ENCODE measurements around the gene TOX2. TPM values are rescaled to one million over a fixed set of nuclear protein-coding genes. Genes with fewer than 3 reads are reported as not detected.
"Not testable (repeated sequence)": the region's sequence is repeated elsewhere in the genome, so short reads cannot be mapped to it uniquely, and the experiment has no call there.

TOX2 gene
- total RNA-seq, 3 donors from 2014 or later (not counting 1 experiment from before 2014, with no cell fraction given) = 0.93 to 1.8 (median 1.2) TPM

DNA sequence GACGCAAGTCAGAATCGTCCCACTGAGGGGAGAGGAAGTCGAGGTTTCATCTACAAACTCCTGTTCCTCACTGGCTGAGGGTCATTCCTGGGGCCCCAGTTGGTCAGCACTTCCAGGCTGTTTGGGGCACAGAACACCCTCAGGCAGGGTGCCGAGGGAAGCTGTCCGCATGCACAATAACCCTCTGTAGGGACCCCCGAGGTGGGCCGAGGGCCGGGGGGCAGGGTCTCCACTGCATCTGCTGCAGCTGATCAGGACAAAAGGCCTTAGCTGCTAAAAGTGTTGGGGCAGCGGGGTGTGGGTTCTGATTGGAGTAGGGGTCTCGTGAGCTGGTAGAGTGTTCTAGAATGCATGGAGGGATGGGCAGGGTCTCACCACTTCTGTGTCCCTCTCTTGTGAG is 125.1 kb downstream of the TOX2 start:
- no peaks in the 10 kb centered on the region for H3K9me3 Mint-ChIP-seq
- ATAC-seq (no peak), DNase-seq (no peak)
- TF ChIP-seq CTCF (IDR thresholded peaks at IDR 0.05) = no peak
- peaks cover 6 to 8% of the 10 kb centered on the region in 2 donors for H3K4me1 Mint-ChIP-seq
- no peaks in the 10 kb centered on the region for H3K36me3 Mint-ChIP-seq
- Histone ChIP-seq H3K27ac (ENCODE audit: low read length) (no peak overlapping the region), H3K4me3 (ENCODE audit: low read length) (no peak overlapping the region), H3K36me3 (ENCODE audit: control insufficient read depth, insufficient read depth, low read length) (no peaks in the 10 kb centered on the region), H3K4me1 (ENCODE audit: control insufficient read depth, insufficient read depth, low read length) (no peaks in the 10 kb centered on the region), H3K27me3 (ENCODE audit: control insufficient read depth, insufficient read depth, low read length) (peaks cover 4% of the 10 kb centered on the region), H3K9me3 (ENCODE audit: control insufficient read depth, insufficient read depth, low read length) (no peaks in the 10 kb centered on the region)
- 84% methylated on average over 10 of the region's 10 CpGs for WGBS (ENCODE audit: insufficient coverage)
- peaks cover 74 to 87% of the 10 kb centered on the region in 2 donors for H3K27me3 Mint-ChIP-seq (ENCODE audit: low read depth in 2 of 2)
- H3K27ac Mint-ChIP-seq = no peak overlapping the region
- H3K4me3 Mint-ChIP-seq = no peak overlapping the region
- intact Hi-C loops (cut with micrococcal nuclease) = no loop called here

DNA sequence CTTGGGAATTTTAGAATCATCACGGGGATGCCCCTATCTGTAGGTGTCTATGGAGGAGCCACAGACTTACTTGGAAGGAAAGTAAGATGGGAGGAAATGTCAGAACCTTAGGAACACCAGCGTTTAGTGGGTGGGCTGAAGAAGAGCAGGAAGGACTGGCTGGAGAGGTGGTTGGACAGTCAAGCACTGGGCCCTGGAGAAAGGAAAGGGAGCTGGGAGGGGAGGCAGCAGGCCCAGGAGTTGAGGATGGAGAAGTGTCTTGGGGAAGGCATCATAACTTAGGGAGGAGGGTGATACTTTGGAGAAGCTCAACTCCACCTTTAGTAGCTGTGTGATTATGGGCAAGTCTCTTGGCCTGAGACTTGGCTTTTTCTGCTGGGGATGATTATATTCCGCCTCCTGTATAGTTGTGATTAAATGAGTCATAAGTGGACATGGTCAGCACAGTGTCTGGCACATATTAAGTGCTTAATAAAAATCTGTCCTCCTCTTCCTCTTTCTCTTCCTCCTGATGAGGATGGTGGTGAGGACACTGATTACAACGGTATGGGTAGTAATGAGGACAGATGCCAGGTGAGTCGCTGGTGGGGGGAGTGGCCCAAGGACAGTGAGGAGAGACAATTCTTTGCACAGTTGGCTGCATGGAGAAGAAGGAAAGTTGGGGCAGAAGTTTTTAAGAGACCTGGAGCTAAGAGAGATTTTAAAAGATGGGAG is 125.7 kb downstream of the TOX2 start:
- no peak overlapping the region for H3K27ac ChIP-seq (ENCODE audit: low read length)
- H3K4me1 ChIP-seq (ENCODE audit: control insufficient read depth, insufficient read depth, low read length) = no peaks in the 10 kb centered on the region
- Mint-ChIP-seq H3K27ac (no peak overlapping the region), H3K4me3 (no peak overlapping the region), H3K9me3 (no peaks in the 10 kb centered on the region), H3K4me1 (peaks cover 2% of the 10 kb centered on the region in 2 donors), H3K27me3 (ENCODE audit: low read depth in 2 of 2) (peaks cover 71 to 86% of the 10 kb centered on the region in 2 donors), H3K36me3 (no peaks in the 10 kb centered on the region)
- intact Hi-C loops (cut with micrococcal nuclease) = no loop called here
- peaks cover 4% of the 10 kb centered on the region for H3K27me3 ChIP-seq (ENCODE audit: control insufficient read depth, insufficient read depth, low read length)
- DNase-seq (no peak), ATAC-seq (no peak)
- H3K36me3 ChIP-seq (ENCODE audit: control insufficient read depth, insufficient read depth, low read length) = no peaks in the 10 kb centered on the region
- H3K4me3 ChIP-seq (ENCODE audit: low read length) = no peak overlapping the region
- 88% methylated on average over 4 of the region's 5 CpGs for WGBS (ENCODE audit: insufficient coverage)
- H3K9me3 ChIP-seq (ENCODE audit: control insufficient read depth, insufficient read depth, low read length) = no peaks in the 10 kb centered on the region
- no peak for TF ChIP-seq CTCF (IDR thresholded peaks at IDR 0.05)

DNA sequence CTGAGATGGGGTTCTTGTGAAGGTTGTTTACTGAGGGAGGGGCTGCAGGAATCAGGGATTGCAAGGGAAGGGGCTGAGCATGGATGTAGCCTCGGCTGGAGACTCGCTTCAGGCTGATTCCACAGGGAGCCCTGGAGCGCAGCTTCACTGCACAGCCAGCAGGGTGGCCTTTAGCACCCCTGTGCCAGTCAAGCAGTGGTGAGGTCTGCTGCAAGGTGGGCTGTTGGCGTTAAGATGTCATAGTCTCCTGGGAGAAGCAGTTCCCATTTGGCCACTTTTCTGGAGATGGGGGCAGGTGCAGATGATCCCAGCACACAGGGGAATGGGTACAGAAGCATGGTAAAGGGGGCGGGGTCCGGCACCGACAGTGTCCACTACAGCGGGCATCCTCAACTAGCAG is 126.3 kb downstream of the TOX2 start:
- 91% methylated on average over 8 of the region's 8 CpGs for WGBS (ENCODE audit: insufficient coverage)
- DNase-seq = peak in 1 of 2 donors; percentile 7
- H3K4me1 Mint-ChIP-seq = no peaks in the 10 kb centered on the region

DNA sequence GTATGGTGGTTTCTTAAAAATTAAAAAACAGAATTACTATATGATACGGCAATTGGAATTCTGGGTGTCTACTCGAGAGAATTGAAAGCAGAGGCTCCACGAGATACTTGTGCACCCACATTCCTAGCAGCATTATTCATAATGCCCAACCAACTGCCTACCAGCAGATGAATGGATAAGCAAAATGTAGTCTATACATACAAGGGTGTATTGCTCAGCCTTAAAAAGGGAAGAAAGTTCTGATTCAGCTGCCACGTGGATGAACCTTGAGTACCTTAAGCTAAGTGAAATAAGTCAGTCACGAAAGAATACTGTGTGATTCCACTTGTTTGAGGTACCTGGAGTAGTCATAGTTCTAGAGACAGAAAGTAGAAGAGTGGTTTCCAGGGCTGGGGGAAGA is 130.1 kb downstream of the TOX2 start:
- H3K4me1 Mint-ChIP-seq = not testable (repeated sequence)

More for the DNA sequence above, 126.3 kb downstream of the TOX2 start:
- Histone ChIP-seq H3K4me3 (ENCODE audit: low read length) (no peak overlapping the region), H3K36me3 (ENCODE audit: control insufficient read depth, insufficient read depth, low read length) (no peaks in the 10 kb centered on the region), H3K27me3 (ENCODE audit: control insufficient read depth, insufficient read depth, low read length) (peaks cover 4% of the 10 kb centered on the region), H3K9me3 (ENCODE audit: control insufficient read depth, insufficient read depth, low read length) (no peaks in the 10 kb centered on the region), H3K27ac (ENCODE audit: low read length) (no peak overlapping the region), H3K4me1 (ENCODE audit: control insufficient read depth, insufficient read depth, low read length) (no peaks in the 10 kb centered on the region)
- no peaks in the 10 kb centered on the region for H3K36me3 Mint-ChIP-seq
- ATAC-seq = no peak
- H3K27me3 Mint-ChIP-seq (ENCODE audit: low read depth in 2 of 2) = peaks cover 66 to 86% of the 10 kb centered on the region in 2 donors
- intact Hi-C loops (cut with micrococcal nuclease) = no loop called here
- no peak overlapping the region for H3K4me3 Mint-ChIP-seq
- H3K9me3 Mint-ChIP-seq = no peaks in the 10 kb centered on the region
- no peak overlapping the region for H3K27ac Mint-ChIP-seq
- no peak for TF ChIP-seq CTCF (IDR thresholded peaks at IDR 0.05)

More for the DNA sequence above, 130.1 kb downstream of the TOX2 start:
- ATAC-seq; H3K4me1 ChIP-seq (ENCODE audit: control insufficient read depth, insufficient read depth, low read length); H3K4me3 Mint-ChIP-seq; intact Hi-C loops (cut with micrococcal nuclease); H3K27me3 ChIP-seq (ENCODE audit: control insufficient read depth, insufficient read depth, low read length); H3K36me3 ChIP-seq (ENCODE audit: control insufficient read depth, insufficient read depth, low read length); H3K9me3 Mint-ChIP-seq; DNase-seq; H3K36me3 Mint-ChIP-seq; H3K27ac Mint-ChIP-seq; H3K4me3 ChIP-seq (ENCODE audit: low read length); H3K9me3 ChIP-seq (ENCODE audit: control insufficient read depth, insufficient read depth, low read length); H3K27ac ChIP-seq (ENCODE audit: low read length): not testable (repeated sequence)
- peaks cover 46 to 66% of the 10 kb centered on the region in 2 donors for H3K27me3 Mint-ChIP-seq (ENCODE audit: low read depth in 2 of 2)
- WGBS (ENCODE audit: insufficient coverage) = 87% methylated on average over 2 of the region's 5 CpGs
